ENCODE results near the gene MYOZ3. TPM values are rescaled to one million over a fixed set of nuclear protein-coding genes. Genes with fewer than 3 reads are reported as not detected.

The MYOZ3 gene
- polyA plus RNA-seq, 1 donor from 2014 or later = not detected

- Histone ChIP-seq H4K20me1 (ENCODE audit: insufficient read depth) (no peaks in the 10 kb centered on the region), H2AFZ (ENCODE audit: low read depth, low read length) (no peak overlapping the region), H3K4me3 (ENCODE audit: low read length) (no peak overlapping the region), H3K4me2 (ENCODE audit: low read length) (no peak overlapping the region), H3K27me3 (ENCODE audit: insufficient read depth, low read depth, low read length) (no peaks in the 10 kb centered on the region), H3K9ac (ENCODE audit: low read length) (no peak overlapping the region), H3K36me3 (ENCODE audit: insufficient read depth, low read length) (no peaks in the 10 kb centered on the region), H3K9me3 (ENCODE audit: low read length) (no peaks in the 10 kb centered on the region), H3K9me2 (ENCODE audit: insufficient read depth, low read length) (no peaks in the 10 kb centered on the region), H3F3A (ENCODE audit: insufficient read depth, low read length, poor library complexity, severe bottlenecking) (no peaks in the 10 kb centered on the region), H3K79me2 (replicated peaks; ENCODE audit: insufficient read depth, low read length) (no peaks in the 10 kb centered on the region), H3K27ac (ENCODE audit: low read length) (no peak overlapping the region)
- no peak for TF ChIP-seq EP300 (conservative IDR thresholded peaks at IDR 0.05; ENCODE audit: poor library complexity, severe bottlenecking)
- no peak for TF ChIP-seq MXI1 (conservative IDR thresholded peaks at IDR 0.05; ENCODE audit: poor library complexity, severe bottlenecking)
- no peak for TF ChIP-seq TAF1 (IDR thresholded peaks at IDR 0.05; ENCODE audit: low read depth)
- no peak for TF ChIP-seq SMC3 (conservative IDR thresholded peaks at IDR 0.05; ENCODE audit: poor library complexity)
- TF ChIP-seq CTCF (IDR thresholded peaks at IDR 0.05; ENCODE audit: poor library complexity, severe bottlenecking) = no peak
- no peak for TF ChIP-seq RAD21 (conservative IDR thresholded peaks at IDR 0.05)
- TF ChIP-seq EZH2 (IDR thresholded peaks at IDR 0.05; ENCODE audit: borderline replicate concordance, insufficient read depth, low read length, poor library complexity, severe bottlenecking) = no peak
- no peak for TF ChIP-seq POLR2AphosphoS5 (IDR thresholded peaks at IDR 0.05)
- no peak for TF ChIP-seq REST (IDR thresholded peaks at IDR 0.05; ENCODE audit: borderline replicate concordance)
These were observed 28.5 kb upstream of the MYOZ3 start for GRCh38 chr5:150632305-150633160.

GRCh38 chr5:150633429-150633828 lies 27.6 kb upstream of the MYOZ3 start:
- Histone ChIP-seq H4K20me1 (ENCODE audit: insufficient read depth) (no peaks in the 10 kb centered on the region), H3K36me3 (ENCODE audit: insufficient read depth, low read length) (no peaks in the 10 kb centered on the region), H3K27ac (ENCODE audit: low read length) (no peak overlapping the region), H3K9ac (ENCODE audit: low read length) (no peak overlapping the region), H3K79me2 (replicated peaks; ENCODE audit: insufficient read depth, low read length) (no peaks in the 10 kb centered on the region), H3K4me2 (ENCODE audit: low read length) (no peak overlapping the region), H3K4me3 (ENCODE audit: low read length) (no peak overlapping the region), H3K27me3 (ENCODE audit: insufficient read depth, low read depth, low read length) (no peaks in the 10 kb centered on the region), H3F3A (ENCODE audit: insufficient read depth, low read length, poor library complexity, severe bottlenecking) (no peaks in the 10 kb centered on the region), H2AFZ (ENCODE audit: low read depth, low read length) (no peak overlapping the region), H3K9me2 (ENCODE audit: insufficient read depth, low read length) (no peaks in the 10 kb centered on the region), H3K9me3 (ENCODE audit: low read length) (no peaks in the 10 kb centered on the region)
- TF ChIP-seq SMC3 (conservative IDR thresholded peaks at IDR 0.05; ENCODE audit: poor library complexity) (no peak), POLR2AphosphoS5 (IDR thresholded peaks at IDR 0.05) (no peak), EZH2 (IDR thresholded peaks at IDR 0.05; ENCODE audit: borderline replicate concordance, insufficient read depth, low read length, poor library complexity, severe bottlenecking) (no peak), EP300 (conservative IDR thresholded peaks at IDR 0.05; ENCODE audit: poor library complexity, severe bottlenecking) (no peak), TAF1 (IDR thresholded peaks at IDR 0.05; ENCODE audit: low read depth) (no peak), CTCF (IDR thresholded peaks at IDR 0.05; ENCODE audit: poor library complexity, severe bottlenecking) (no peak), MXI1 (conservative IDR thresholded peaks at IDR 0.05; ENCODE audit: poor library complexity, severe bottlenecking) (no peak), REST (IDR thresholded peaks at IDR 0.05; ENCODE audit: borderline replicate concordance) (no peak), RAD21 (conservative IDR thresholded peaks at IDR 0.05) (no peak)
